Measurements from ENCODE around the gene SBF2. TPM values are rescaled to one million over a fixed set of nuclear protein-coding genes. Genes with fewer than 3 reads are reported as not detected.

The SBF2 gene
- total RNA-seq, 1 donor from 2014 or later = 44.9 TPM

DNA sequence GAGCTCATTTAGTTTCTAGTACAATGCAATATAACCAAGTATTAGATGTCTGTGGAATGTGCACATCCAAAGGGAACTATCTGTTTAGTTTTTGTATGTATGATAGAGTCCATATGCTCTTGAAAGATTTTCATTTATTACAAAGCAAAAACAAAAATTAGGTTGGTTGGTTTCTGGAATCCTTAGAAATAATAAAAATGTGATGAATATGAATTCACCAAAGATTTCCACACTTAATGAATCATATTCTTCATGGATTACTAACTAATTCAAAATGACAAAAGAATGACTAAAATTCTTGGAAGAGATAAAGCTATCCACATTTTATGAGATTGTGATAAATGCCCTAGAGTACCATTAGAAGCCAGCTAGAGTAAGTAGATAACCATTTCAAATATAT lies 261.1 kb downstream of the SBF2 start:
- no peak for TF ChIP-seq CTCF (IDR thresholded peaks at IDR 0.05; ENCODE audit: unreplicated experiment)
- no peaks in the 10 kb centered on the region for H3K4me1 Mint-ChIP-seq (ENCODE audit: low read depth)
- no peak overlapping the region for H3K4me3 Mint-ChIP-seq (ENCODE audit: low read depth)
- peaks cover 5% of the 10 kb centered on the region for H3K36me3 Mint-ChIP-seq (ENCODE audit: insufficient read depth)
- no peaks in the 10 kb centered on the region for H3K27me3 Mint-ChIP-seq
- no peaks in the 10 kb centered on the region for H3K9me3 Mint-ChIP-seq (ENCODE audit: low read depth)
- no peak overlapping the region for H3K27ac Mint-ChIP-seq
- DNase-seq (ENCODE audit: low spot score, unreplicated experiment) = no peak

GRCh38 chr11:10030122-10030490 lies 263.9 kb downstream of the SBF2 start:
- TF ChIP-seq CTCF (IDR thresholded peaks at IDR 0.05; ENCODE audit: unreplicated experiment) = no peak
- H3K9me3 Mint-ChIP-seq (ENCODE audit: low read depth) = no peaks in the 10 kb centered on the region
- no peak overlapping the region for H3K4me3 Mint-ChIP-seq (ENCODE audit: low read depth)
- no peak for DNase-seq (ENCODE audit: low spot score, unreplicated experiment)
- no peaks in the 10 kb centered on the region for H3K4me1 Mint-ChIP-seq (ENCODE audit: low read depth)
- H3K36me3 Mint-ChIP-seq (ENCODE audit: insufficient read depth) = peaks cover 4% of the 10 kb centered on the region
- no peaks in the 10 kb centered on the region for H3K27me3 Mint-ChIP-seq
- H3K27ac Mint-ChIP-seq = no peak overlapping the region

GRCh38 chr11:10029386-10030121 lies 264.5 kb downstream of the SBF2 start:
- Mint-ChIP-seq H3K27ac (no peak overlapping the region), H3K27me3 (no peaks in the 10 kb centered on the region), H3K36me3 (ENCODE audit: insufficient read depth) (peaks cover 4% of the 10 kb centered on the region), H3K4me1 (ENCODE audit: low read depth) (no peaks in the 10 kb centered on the region), H3K4me3 (ENCODE audit: low read depth) (no peak overlapping the region), H3K9me3 (ENCODE audit: low read depth) (no peaks in the 10 kb centered on the region)
- no peak for DNase-seq (ENCODE audit: low spot score, unreplicated experiment)
- no peak for TF ChIP-seq CTCF (IDR thresholded peaks at IDR 0.05; ENCODE audit: unreplicated experiment)

GRCh38 chr11:10026514-10026913 lies 267.5 kb downstream of the SBF2 start:
- H3K36me3 Mint-ChIP-seq (ENCODE audit: insufficient read depth) = peaks cover 8% of the 10 kb centered on the region
- H3K27ac Mint-ChIP-seq = no peak overlapping the region
- H3K4me1 Mint-ChIP-seq (ENCODE audit: low read depth) = peaks cover 8% of the 10 kb centered on the region
- no peaks in the 10 kb centered on the region for H3K9me3 Mint-ChIP-seq (ENCODE audit: low read depth)
- no peaks in the 10 kb centered on the region for H3K27me3 Mint-ChIP-seq
- no peak for DNase-seq (ENCODE audit: low spot score, unreplicated experiment)
- no peak for TF ChIP-seq CTCF (IDR thresholded peaks at IDR 0.05; ENCODE audit: unreplicated experiment)
- no peak overlapping the region for H3K4me3 Mint-ChIP-seq (ENCODE audit: low read depth)

DNA sequence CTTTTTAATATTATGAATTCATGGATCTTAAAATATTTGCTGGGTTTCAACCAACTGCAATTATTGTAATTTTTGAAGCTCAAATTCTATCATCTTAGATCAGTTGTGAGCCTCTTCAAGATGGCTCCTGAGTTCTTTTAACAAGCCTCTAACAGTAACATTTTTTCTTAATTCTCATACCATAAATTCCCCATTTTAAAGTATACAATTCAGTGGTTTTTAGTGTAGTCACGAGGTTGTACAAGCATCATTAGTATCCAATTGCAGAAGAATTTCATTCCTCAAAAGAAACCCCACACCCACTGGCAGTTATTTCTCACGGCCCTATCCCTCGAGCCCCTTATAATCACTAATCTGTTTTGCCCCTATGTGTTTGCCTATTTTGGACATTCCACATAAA lies 270.8 kb downstream of the SBF2 start:
- Mint-ChIP-seq H3K27me3 (no peaks in the 10 kb centered on the region), H3K9me3 (ENCODE audit: low read depth) (no peaks in the 10 kb centered on the region), H3K4me1 (ENCODE audit: low read depth) (peaks cover 27% of the 10 kb centered on the region), H3K36me3 (ENCODE audit: insufficient read depth) (peaks cover 6% of the 10 kb centered on the region), H3K4me3 (ENCODE audit: low read depth) (no peak overlapping the region), H3K27ac (no peak overlapping the region)
- TF ChIP-seq CTCF (IDR thresholded peaks at IDR 0.05; ENCODE audit: unreplicated experiment) = no peak
- no peak for DNase-seq (ENCODE audit: low spot score, unreplicated experiment)
